D341Med (cell line): ENCODE data around the gene GALNT17.

Source experiments
- DNase-seq: peaks from one replicate; pipeline ENCODE4 v3.0.0; 2012; ENCODE audit warnings: low spot score

The GALNT17 gene

DNA sequence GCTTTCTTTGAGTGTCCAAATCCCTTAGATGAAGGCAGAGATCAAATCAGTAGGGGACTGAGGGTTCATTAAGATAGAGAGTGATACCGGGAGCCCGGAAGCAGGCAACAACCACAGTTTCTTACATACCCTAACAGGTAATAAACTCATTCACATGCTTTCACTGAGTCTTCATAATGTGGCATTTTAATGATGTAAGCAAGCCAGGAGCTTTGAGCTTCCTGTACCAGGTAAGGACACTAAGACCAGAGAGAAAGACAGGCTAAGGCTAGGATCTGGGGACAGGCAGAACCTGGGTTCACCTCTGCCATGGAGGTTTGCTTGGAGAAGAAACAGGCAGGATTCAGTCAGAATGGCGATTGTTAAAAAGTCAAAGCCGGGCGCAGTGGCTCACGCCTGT, 618.3 kb downstream of the GALNT17 start:
- DNase-seq, result no peak

DNA sequence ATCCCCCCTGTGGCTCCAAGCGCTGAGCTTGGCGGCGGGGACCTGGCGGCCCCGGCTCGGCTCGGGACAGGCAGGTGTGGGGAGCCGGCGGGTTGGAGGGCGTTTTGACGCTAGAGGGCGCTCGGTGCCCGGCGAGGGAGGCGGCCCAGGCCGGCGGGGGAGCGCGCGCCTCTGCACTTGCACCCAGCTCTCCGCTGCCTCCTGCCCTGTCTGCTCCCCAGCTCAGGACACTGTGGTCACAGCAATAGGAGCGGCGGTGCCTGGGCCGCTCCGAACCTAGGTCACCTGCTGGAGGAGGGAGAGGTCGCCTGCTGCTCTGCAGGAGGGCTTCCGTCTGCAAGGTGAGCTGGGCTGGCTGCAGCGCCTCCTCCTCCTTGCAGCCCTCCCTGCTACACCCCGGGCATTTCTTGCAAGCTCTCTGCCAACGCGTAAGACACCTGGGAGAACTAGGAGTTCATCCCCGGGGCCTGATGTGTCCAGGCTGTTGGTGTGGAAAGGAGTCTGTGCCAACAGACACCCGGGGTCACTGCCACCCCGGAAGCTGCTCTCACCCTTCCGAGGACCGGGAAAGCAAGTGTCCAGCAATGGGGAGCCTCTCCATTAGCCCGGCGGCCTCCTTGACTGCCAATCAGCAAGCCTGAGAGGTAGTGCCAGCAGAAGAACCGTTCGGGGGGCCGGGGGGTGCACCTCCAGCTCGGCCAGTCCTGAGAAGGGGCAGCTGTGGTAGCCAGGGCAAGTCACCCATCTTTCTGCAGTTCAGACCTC, 620.4 kb downstream of the GALNT17 start:
- DNase-seq, result peak; percentile 95

DNA sequence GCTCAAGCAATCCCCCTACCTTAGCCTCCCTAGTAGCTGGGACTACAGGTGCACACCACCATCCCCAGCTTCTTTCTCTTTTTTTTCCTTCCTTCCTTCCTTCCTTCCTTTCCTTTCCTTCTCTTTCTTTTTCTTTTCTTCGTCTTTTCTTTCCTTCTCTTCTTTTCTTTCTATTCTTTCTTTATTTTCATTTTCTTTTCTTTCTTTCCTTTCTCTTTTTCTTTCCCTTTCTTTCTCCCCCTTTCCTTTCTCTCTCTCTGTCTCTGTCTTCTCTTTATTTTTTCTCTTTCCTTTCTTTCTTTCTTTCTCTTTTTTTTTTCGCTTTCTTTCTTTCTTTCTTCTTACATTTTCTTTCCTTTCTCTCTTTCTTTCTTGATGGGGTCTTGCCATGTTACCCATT, 621.3 kb downstream of the GALNT17 start:
- no peak for DNase-seq

DNA sequence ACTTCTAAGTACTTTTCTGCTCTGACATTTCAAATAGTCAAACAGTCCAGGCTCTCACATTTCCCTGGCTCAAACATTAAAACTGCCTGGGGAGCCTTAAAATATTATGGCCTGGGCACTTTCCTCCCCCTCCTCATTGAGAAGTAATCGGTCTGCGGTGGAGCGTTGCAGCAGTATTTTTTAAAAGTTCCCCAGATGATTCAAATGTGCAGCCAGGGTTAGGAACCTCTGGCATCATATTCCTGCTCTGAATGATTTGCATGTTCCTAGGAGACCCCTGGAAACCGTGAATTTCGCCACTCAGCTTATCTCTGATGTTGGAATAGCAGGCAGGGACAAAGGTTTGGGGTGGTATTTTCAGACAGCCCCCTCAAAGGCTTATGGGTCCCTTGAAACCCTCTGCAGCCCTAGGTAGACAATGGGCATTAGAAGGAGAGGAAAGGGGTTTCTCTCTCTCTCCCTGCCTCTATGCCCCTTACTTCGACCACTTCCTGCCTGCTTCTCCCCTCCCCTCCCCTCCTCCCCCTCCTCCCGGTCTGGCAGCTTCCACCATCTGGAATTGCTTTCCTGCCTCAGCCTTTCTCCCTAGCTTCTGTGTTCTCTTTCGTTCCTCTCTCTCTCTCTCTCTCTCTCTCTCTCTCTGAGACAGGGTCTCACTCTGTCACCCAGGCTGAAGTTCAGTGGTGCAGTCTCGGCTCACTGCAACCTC, 622.2 kb downstream of the GALNT17 start:
- DNase-seq, result no peak

DNA sequence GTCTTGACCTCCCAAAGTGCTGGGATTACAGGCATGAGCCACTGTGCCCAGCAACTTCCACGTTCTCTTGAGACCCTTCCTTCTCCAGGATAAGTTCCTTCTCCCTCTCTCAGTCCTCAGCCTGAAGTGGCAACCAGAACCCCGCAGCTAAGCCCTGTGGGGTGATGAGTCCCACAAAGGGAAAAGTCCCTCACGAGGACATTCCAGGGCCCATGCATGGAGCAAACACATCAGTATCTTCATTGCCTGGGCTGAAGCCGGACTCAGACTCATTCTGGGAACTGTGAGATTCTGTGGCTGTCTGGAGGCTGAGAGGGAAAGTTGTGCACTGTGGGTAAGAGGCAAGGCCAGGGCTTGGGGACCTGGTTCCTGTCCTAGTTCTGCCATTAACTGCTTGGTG, 622.9 kb downstream of the GALNT17 start:
- no peak for DNase-seq

DNA sequence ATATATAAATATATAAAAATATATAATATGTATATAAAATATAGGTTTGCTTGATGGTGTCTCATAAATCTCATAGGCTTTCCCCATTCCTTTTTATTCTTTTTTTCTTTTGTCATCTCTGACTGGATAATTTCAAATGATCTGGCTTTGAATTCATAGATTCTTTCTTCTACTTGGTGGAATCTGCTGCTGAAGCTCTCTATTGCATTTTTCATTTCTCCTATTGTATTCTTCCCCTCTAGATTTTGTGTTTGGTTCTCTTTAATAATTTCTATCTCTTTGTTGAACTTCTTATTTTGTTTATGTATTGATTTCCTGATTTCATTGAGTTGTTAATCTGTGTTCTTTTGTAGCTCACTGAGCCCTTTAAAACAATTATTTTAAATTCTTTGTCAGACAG, 629.4 kb downstream of the GALNT17 start:
- no peak for DNase-seq
